ENCODE measurements around the gene STON2. TPM values are rescaled to one million over a fixed set of nuclear protein-coding genes. Genes with fewer than 3 reads are reported as not detected.
"Not testable (repeated sequence)": the region's sequence is repeated elsewhere in the genome, so short reads cannot be mapped to it uniquely, and the experiment has no call there.

STON2 gene
- total and polyA plus RNA-seq, 9 donors: 9.0 to 34.5 (median 12.1) TPM

DNA sequence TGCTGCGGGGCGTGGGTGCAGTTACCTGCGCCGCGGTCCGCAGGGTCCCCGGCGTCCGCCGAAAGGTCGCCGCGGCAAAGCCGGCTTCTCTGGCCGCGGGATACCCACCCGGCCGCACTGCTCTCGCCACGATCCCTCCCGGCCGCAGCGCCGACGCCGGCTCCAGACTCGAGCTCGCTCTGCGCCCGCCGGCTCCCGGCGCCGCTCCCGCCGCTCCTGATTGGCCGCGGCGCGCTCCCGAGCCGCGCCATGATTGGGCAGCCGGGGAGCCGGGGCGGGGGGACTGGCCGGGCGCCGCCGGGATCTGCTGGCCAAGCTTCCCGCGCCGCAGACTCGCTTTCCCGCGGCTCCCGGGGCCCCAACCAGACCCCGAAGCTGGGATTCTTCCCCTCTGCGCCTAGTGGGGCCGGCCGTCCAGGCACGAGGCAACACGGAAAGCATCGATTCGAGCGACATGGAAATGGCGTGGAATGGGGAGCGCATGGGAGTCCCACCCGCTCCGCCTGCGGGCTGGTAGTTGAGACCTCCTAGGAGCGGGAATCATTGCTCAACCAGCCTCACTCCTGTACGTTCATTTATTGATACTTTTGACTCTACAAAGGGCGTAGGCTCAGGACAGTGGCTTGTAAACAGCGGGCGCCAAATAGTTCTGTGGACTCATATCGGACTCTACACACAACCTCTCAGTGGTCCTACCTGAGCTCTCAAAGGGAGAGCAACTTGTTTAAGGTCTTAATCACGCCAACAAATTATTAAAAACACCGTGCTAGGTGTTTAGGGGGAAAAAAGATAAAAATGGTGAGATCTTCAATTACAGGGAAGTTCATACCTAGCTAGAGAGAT, 36.4 kb upstream of the STON2 start:
- H3K9me3 ChIP-seq (replicated peaks; ENCODE audit: control insufficient read depth, low read depth, low read length): no peaks in the 10 kb centered on the region
- peaks cover 25% of the 10 kb centered on the region for H3K27me3 ChIP-seq (ENCODE audit: control insufficient read depth, insufficient read depth, low read length)
- H3K4me3 ChIP-seq (ENCODE audit: low read length): peak overlapping the region; percentile 74
- DNase-seq: peak; percentile 94
- H3K27ac ChIP-seq (ENCODE audit: low read length): peak overlapping the region; percentile 67
- H3K4me1 ChIP-seq (ENCODE audit: control insufficient read depth, insufficient read depth, low read length): peaks cover 31% of the 10 kb centered on the region
- under 1% methylated on average over 74 of the region's 79 CpGs for WGBS (ENCODE audit: insufficient coverage)
- no peaks in the 10 kb centered on the region for H3K36me3 ChIP-seq (ENCODE audit: control insufficient read depth, insufficient read depth, low read length)

DNA sequence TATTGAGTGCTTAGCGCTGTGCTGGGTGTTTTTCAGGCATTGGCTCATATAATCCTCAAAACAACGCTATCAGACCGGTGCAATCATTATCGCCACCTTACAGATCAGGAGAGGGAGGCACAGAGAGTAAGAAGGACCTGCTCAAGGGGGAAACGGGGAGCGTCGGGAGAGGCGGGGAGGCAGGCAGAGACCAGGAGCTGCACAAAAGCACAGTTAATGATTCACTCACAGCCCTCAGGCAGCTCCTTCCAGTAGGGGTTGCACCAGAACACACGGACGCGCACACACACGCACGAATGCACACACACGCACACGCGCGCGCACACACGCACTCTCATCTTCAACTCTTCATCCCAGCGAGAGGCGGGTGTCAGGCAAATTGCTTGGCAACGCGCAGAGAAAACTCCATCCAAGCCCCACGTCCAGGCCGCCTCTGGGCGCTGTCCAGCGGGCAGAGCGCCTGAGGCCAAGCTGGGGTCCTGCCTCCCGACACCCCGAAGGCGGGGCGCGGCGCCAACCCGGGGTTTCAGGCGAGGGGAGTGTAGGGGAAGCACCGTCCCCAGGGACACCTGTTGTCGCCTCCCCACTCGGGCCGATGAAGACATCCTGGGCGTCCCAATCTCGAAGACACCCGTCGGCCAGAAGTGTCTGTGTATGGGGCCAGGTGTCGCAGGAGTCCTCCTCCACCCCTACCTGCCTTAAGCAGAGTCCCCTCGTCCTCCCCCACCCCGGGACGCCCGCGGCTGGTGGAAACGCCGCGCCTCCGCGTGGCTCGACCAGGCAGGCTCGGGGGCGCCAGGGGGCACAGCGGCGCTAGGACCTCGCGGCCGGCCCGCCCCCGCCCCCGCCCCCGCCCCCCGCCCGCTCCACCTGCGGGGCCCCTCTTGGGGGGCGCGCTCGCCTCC, 35.5 kb upstream of the STON2 start:
- Histone ChIP-seq H3K27me3 (ENCODE audit: control insufficient read depth, insufficient read depth, low read length) (peaks cover 25% of the 10 kb centered on the region), H3K4me3 (ENCODE audit: low read length) (peak overlapping the region; percentile 74), H3K27ac (ENCODE audit: low read length) (peak overlapping the region; percentile 79), H3K9me3 (replicated peaks; ENCODE audit: control insufficient read depth, low read depth, low read length) (no peaks in the 10 kb centered on the region), H3K4me1 (ENCODE audit: control insufficient read depth, insufficient read depth, low read length) (peaks cover 38% of the 10 kb centered on the region), H3K36me3 (ENCODE audit: control insufficient read depth, insufficient read depth, low read length) (no peaks in the 10 kb centered on the region)
- peak; percentile 81 for DNase-seq
- 0% methylated on average over 52 of the region's 73 CpGs for WGBS (ENCODE audit: insufficient coverage)

DNA sequence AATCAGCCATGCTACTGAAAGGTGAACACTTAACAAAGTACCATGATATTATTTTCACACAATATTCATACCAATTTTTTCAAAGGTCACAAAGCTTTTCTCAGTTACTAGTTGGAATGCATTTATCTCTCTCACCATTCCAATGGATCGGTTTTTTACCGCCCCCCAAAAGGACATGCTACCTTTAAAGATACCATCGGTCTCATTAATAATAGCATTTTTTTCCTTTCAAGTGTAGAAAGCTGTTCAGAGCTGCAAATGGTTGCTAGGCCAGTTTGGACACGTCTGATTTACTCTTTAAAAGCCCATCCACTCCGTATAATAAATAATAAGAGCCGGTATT, 34.9 kb upstream of the STON2 start:
- DNase-seq: no peak
- WGBS (ENCODE audit: insufficient coverage): 40% methylated on average over 2 of the region's 6 CpGs
- no peaks in the 10 kb centered on the region for H3K36me3 ChIP-seq (ENCODE audit: control insufficient read depth, insufficient read depth, low read length)
- peaks cover 25% of the 10 kb centered on the region for H3K27me3 ChIP-seq (ENCODE audit: control insufficient read depth, insufficient read depth, low read length)
- peaks cover 40% of the 10 kb centered on the region for H3K4me1 ChIP-seq (ENCODE audit: control insufficient read depth, insufficient read depth, low read length)
- no peaks in the 10 kb centered on the region for H3K9me3 ChIP-seq (replicated peaks; ENCODE audit: control insufficient read depth, low read depth, low read length)
- H3K27ac ChIP-seq (ENCODE audit: low read length): no peak overlapping the region
- H3K4me3 ChIP-seq (ENCODE audit: low read length): peak overlapping the region; percentile 74

DNA sequence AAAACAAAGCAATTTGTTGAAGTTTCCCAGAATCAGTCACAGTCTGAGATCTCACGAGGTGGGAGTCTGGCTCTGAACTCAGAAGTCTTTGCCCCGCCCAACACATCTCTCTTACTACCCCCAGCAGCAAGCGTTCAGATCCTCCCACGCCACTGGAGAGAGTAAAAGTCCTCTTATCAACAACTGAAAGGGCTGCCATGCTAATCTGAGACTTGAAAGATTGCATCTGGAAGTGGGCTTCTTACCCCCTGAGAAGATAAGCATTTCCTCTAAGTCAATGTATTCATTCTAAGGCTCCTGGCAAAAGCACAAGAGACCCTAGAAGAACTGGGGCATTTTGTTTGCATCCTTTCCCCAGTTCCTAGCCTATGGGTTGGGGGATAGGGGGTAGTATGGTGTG, 34.1 kb upstream of the STON2 start:
- H3K27ac ChIP-seq (ENCODE audit: low read length): no peak overlapping the region
- 83% methylated on average over 1 of the region's 4 CpGs for WGBS (ENCODE audit: insufficient coverage)

DNA sequence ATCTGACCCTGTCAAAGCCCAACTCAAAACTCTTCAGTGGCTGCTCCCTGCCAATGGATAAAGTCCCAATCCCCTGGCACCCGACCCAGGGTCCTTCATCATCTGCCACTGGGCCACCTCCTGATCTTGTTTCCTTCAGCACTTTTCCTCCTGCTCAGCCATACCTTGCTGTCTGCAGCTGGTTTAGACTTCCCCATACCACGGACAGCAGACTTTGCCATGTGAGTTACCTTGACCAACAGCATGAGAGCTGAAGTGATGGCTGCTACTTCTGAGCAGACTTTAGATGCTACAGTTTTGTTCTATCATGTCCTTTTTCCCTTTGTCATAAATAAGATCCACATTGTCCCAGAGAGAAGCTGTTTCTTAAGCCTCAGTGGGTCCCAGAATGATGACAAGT, 33.3 kb upstream of the STON2 start:
- no peak overlapping the region for H3K4me3 ChIP-seq (ENCODE audit: low read length)
- no peaks in the 10 kb centered on the region for H3K9me3 ChIP-seq (replicated peaks; ENCODE audit: control insufficient read depth, low read depth, low read length)
- WGBS (ENCODE audit: insufficient coverage): 83% methylated on average over 1 of the region's 2 CpGs
- no peak overlapping the region for H3K27ac ChIP-seq (ENCODE audit: low read length)
- no peaks in the 10 kb centered on the region for H3K36me3 ChIP-seq (ENCODE audit: control insufficient read depth, insufficient read depth, low read length)
- peaks cover 23% of the 10 kb centered on the region for H3K27me3 ChIP-seq (ENCODE audit: control insufficient read depth, insufficient read depth, low read length)
- DNase-seq: no peak
- H3K4me1 ChIP-seq (ENCODE audit: control insufficient read depth, insufficient read depth, low read length): peaks cover 44% of the 10 kb centered on the region

More for the DNA sequence above, 34.1 kb upstream of the STON2 start:
- Histone ChIP-seq H3K4me1 (ENCODE audit: control insufficient read depth, insufficient read depth, low read length) (peaks cover 42% of the 10 kb centered on the region), H3K4me3 (ENCODE audit: low read length) (no peak overlapping the region), H3K36me3 (ENCODE audit: control insufficient read depth, insufficient read depth, low read length) (no peaks in the 10 kb centered on the region), H3K27me3 (ENCODE audit: control insufficient read depth, insufficient read depth, low read length) (peaks cover 23% of the 10 kb centered on the region), H3K9me3 (replicated peaks; ENCODE audit: control insufficient read depth, low read depth, low read length) (no peaks in the 10 kb centered on the region)
- no peak for DNase-seq

DNA sequence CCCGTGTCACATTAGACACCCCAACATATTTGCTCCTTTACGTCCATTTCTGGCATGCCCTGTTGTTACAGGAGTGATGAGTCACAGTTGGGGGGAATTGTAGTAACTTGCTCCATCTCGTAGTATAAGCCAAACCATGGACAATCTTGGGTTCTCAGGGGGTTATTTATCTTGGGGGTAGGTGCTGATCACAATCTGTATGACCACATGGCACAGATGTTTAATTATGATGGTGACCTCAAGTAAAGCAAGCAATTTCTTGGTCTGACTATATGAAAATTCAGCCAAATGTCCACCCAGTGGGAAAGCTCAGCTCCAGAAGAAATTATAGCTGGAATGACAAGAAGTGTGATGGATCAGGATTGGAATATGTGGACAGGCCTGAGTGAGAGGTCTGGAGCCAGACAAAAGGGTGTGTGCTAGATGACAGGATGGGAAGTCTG, 32.1 kb upstream of the STON2 start:
- WGBS (ENCODE audit: insufficient coverage): 33% methylated on average over 1 of the region's 3 CpGs
- H3K4me1 ChIP-seq (ENCODE audit: control insufficient read depth, insufficient read depth, low read length): peaks cover 51% of the 10 kb centered on the region
- peak; percentile 84 for DNase-seq
- no peaks in the 10 kb centered on the region for H3K36me3 ChIP-seq (ENCODE audit: control insufficient read depth, insufficient read depth, low read length)
- H3K27ac ChIP-seq (ENCODE audit: low read length): no peak overlapping the region
- H3K9me3 ChIP-seq (replicated peaks; ENCODE audit: control insufficient read depth, low read depth, low read length): no peaks in the 10 kb centered on the region
- H3K27me3 ChIP-seq (ENCODE audit: control insufficient read depth, insufficient read depth, low read length): peaks cover 19% of the 10 kb centered on the region
- H3K4me3 ChIP-seq (ENCODE audit: low read length): no peak overlapping the region

DNA sequence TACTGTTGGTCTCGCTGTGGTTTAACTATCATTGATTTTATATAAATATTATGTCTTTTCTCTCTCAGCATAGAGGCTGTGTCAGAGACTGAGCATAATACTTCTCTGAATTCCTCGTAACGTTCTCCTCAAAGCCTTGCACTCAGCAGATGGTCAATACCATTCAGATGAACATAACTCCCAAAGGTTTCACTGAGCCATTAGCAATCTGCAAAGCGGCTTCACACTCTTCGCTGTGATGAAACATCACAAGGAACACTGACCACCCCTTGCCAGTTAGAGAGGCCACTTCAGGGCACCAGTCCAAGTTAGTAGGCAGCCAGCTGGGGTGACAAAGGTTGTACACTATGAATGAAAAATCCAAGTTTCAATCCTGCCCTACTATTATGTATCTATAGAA, 30.1 kb upstream of the STON2 start:
- WGBS (ENCODE audit: insufficient coverage): 50% methylated on average over 2 of the region's 5 CpGs
- H3K27me3 ChIP-seq (ENCODE audit: control insufficient read depth, insufficient read depth, low read length): peaks cover 7% of the 10 kb centered on the region
- DNase-seq: no peak
- H3K36me3 ChIP-seq (ENCODE audit: control insufficient read depth, insufficient read depth, low read length): peaks cover 9% of the 10 kb centered on the region
- H3K27ac ChIP-seq (ENCODE audit: low read length): no peak overlapping the region
- no peaks in the 10 kb centered on the region for H3K9me3 ChIP-seq (replicated peaks; ENCODE audit: control insufficient read depth, low read depth, low read length)
- H3K4me3 ChIP-seq (ENCODE audit: low read length): no peak overlapping the region
- peaks cover 50% of the 10 kb centered on the region for H3K4me1 ChIP-seq (ENCODE audit: control insufficient read depth, insufficient read depth, low read length)

DNA sequence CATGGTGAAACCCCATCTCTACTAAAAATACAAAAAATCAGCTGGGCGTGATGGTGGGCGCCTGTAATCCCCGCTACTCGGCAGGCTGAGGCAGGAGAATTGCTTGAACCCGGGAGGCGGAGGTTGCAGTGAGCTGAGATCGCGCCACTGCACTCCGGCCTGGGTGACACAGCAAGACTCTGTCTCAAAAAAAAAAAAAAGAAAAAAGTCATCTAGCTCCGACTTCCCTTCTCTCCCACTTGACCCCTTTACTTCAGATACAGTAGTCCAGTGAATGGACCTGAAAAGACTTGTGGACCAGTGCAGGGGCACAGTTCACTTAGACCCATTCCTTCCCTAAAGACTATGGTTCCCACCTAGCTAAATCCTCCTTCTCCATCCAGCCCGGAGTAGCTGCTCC, 29.6 kb upstream of the STON2 start:
- not testable (repeated sequence) for H3K27ac ChIP-seq (ENCODE audit: low read length); H3K36me3 ChIP-seq (ENCODE audit: control insufficient read depth, insufficient read depth, low read length); DNase-seq; H3K27me3 ChIP-seq (ENCODE audit: control insufficient read depth, insufficient read depth, low read length); H3K9me3 ChIP-seq (replicated peaks; ENCODE audit: control insufficient read depth, low read depth, low read length); H3K4me3 ChIP-seq (ENCODE audit: low read length)
- WGBS (ENCODE audit: insufficient coverage): 95% methylated on average over 7 of the region's 11 CpGs
- peaks cover 47% of the 10 kb centered on the region for H3K4me1 ChIP-seq (ENCODE audit: control insufficient read depth, insufficient read depth, low read length)

DNA sequence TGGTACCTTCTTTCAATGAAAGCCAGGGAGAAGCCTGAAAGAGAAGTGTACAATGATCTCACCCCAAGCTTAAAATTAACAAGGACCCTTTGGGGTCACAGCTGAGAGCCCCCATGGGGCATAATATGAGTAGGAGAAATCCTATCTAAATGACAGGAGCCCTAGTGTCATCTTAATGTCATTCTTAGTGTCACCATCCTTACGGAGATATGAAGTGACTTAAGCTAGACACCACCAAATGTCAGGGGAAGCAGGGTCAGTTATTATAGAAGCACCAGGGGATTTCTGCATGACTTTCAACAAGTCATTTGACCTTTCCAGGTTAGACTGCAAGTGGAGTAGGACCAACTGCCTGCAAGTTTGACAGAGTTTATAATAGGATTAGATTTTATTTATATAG, 28.9 kb upstream of the STON2 start:
- DNase-seq: no peak
- Histone ChIP-seq H3K27me3 (ENCODE audit: control insufficient read depth, insufficient read depth, low read length) (peaks cover 4% of the 10 kb centered on the region), H3K4me3 (ENCODE audit: low read length) (no peak overlapping the region), H3K36me3 (ENCODE audit: control insufficient read depth, insufficient read depth, low read length) (peaks cover 9% of the 10 kb centered on the region), H3K27ac (ENCODE audit: low read length) (no peak overlapping the region), H3K9me3 (replicated peaks; ENCODE audit: control insufficient read depth, low read depth, low read length) (no peaks in the 10 kb centered on the region), H3K4me1 (ENCODE audit: control insufficient read depth, insufficient read depth, low read length) (peaks cover 42% of the 10 kb centered on the region)
- WGBS (ENCODE audit: insufficient coverage): no CpG with 5 or more reads among the region's 1 CpG

DNA sequence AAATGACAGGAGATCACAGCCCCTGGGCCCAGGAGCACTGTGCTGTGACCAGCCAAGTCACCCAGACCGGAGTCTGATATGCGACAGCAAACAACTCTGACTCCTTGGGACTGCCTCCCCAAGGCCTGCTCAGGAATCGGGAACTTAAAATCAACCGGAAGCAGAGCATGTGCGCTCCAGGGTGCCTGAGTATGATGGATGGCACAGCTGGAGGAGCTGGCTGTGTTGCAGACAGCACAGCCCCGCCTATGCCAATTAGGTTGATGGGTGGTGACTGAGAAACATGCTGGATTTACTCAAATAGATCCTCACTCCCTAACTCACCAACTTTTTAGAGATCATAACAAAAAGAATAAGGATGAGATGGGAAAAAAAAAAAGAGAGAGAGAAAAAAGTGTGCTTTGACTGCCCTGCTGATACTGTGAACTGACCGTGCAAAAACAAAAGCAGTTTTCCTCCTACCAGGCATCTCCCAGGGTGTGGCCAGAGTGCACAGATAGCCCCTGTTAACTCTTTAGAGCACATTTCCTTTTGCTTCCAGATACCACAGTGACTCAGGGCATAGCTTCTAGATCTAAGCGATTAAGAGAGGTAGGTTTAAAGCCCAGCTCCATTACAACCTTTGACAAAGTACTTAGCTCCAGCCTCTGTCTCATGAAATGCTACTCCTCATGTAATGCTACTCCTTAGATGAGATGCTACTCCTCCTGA, 27.4 kb upstream of the STON2 start:
- H3K27me3 ChIP-seq (ENCODE audit: control insufficient read depth, insufficient read depth, low read length): no peaks in the 10 kb centered on the region
- peak overlapping the region; percentile 39 for H3K27ac ChIP-seq (ENCODE audit: low read length)
- DNase-seq: peak; percentile 72
- H3K36me3 ChIP-seq (ENCODE audit: control insufficient read depth, insufficient read depth, low read length): peaks cover 9% of the 10 kb centered on the region
- H3K4me3 ChIP-seq (ENCODE audit: low read length): peak overlapping the region; percentile 9
- H3K9me3 ChIP-seq (replicated peaks; ENCODE audit: control insufficient read depth, low read depth, low read length): no peaks in the 10 kb centered on the region
- H3K4me1 ChIP-seq (ENCODE audit: control insufficient read depth, insufficient read depth, low read length): peaks cover 41% of the 10 kb centered on the region
- 33% methylated on average over 4 of the region's 8 CpGs for WGBS (ENCODE audit: insufficient coverage)

All from muscle of leg (tissue), 11 donors.